Stimulated activated CD8-positive, alpha-beta memory T cell treated with anti-CD3 and anti-CD28 coated beads, Interleukin-12 subunit alpha, Interleukin-12 subunit beta, amount 100 ng/mL, for 24 hours (primary cell): ENCODE data around the gene COQ8A.
"Not testable (repeated sequence)": the region's sequence is repeated elsewhere in the genome, so short reads cannot be mapped to it uniquely, and the experiment has no call there.

ENCODE experiments used
- DNase-seq: peaks from one replicate; pipeline ENCODE4 v3.0.0-alpha.2; 2020; ENCODE audit errors: extremely low read depth

COQ8A gene

GRCh38 chr1:226984521-226985238 is 44.6 kb downstream of the COQ8A start:
- DNase-seq = no peak

GRCh38 chr1:226985239-226985838 is 45.2 kb downstream of the COQ8A start:
- DNase-seq = no peak

GRCh38 chr1:226985839-226986463 is 45.9 kb downstream of the COQ8A start:
- no peak for DNase-seq

GRCh38 chr1:226986496-226987178 is 46.5 kb downstream of the COQ8A start:
- DNase-seq = no peak

GRCh38 chr1:226987179-226987536 is 47.1 kb downstream of the COQ8A start:
- no peak for DNase-seq

- no peak for DNase-seq
Observed at GRCh38 chr1:226987623-226988333, 47.7 kb downstream of the COQ8A start.

- no peak for DNase-seq
Observed at GRCh38 chr1:226988334-226988666, 48.2 kb downstream of the COQ8A start.

- no peak for DNase-seq
Observed at GRCh38 chr1:226989085-226989920, 49.2 kb downstream of the COQ8A start.

GRCh38 chr1:226990133-226990716 is 50.1 kb downstream of the COQ8A start:
- DNase-seq = peak; percentile 8

- no peak for DNase-seq
Observed at GRCh38 chr1:226991920-226992319, 51.8 kb downstream of the COQ8A start.

- no peak for DNase-seq
Observed at GRCh38 chr1:226993814-226994585, 53.9 kb downstream of the COQ8A start.

GRCh38 chr1:226994586-226995364 is 54.7 kb downstream of the COQ8A start:
- DNase-seq = no peak

GRCh38 chr1:226995365-226996332 is 55.6 kb downstream of the COQ8A start:
- DNase-seq = no peak

- not testable (repeated sequence) for DNase-seq
Observed at GRCh38 chr1:226999579-226999978, 59.5 kb downstream of the COQ8A start.

GRCh38 chr1:227002531-227003049 is 62.5 kb downstream of the COQ8A start:
- no peak for DNase-seq

- DNase-seq = no peak
Observed at GRCh38 chr1:227003165-227003564, 63.1 kb downstream of the COQ8A start.

GRCh38 chr1:227004796-227005195 is 64.7 kb downstream of the COQ8A start:
- DNase-seq = no peak
